Smooth muscle cell of the brain vasculature (primary cell): Measurements from ENCODE around the gene CRACR2A.

ENCODE experiments used
- DNase-seq: peaks from one replicate; pipeline ENCODE4 v3.0.0-alpha.2; 2012; ENCODE audit warnings: low read depth, low spot score

Gene CRACR2A

DNA sequence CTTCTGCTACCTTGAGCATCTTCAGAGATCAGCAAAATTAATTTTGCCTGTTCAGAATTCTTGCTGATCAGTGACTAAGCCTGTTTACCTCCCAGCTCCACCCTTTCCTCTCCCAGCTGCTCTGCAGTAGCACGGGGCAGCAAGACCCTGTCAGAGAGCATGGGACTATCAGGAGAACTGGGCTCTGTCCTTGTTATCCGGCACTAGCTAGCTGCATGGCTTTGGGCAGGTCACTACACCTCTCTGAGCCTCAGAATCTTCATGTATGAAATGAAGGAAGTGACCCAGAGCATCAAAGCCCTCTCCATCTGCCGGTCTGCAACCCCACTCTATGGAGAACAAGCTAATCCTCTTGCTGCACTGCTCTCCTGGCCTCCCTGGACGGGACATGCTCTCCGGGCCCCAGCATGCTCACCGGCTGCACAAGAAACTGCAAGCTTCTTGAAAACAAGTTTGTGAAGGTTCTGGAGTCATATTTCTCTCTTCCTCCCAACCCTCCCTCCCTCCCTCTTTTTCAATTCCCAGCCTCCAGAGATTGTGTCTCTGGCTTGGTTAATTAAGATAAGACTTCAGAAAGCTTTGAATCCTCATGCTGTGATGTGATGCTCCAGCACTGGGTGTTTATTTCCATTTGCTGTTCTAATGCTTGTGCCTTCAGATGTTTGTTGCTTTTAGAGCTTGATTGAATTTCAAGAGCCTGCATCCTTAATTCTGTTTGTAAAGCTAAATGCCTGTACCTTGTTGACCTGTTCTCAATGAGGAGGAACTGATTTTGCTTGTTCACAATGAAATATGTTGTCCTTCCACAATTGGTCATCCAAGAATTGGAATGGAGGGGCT is 101.1 kb downstream of the CRACR2A start:
- DNase-seq = no peak

DNA sequence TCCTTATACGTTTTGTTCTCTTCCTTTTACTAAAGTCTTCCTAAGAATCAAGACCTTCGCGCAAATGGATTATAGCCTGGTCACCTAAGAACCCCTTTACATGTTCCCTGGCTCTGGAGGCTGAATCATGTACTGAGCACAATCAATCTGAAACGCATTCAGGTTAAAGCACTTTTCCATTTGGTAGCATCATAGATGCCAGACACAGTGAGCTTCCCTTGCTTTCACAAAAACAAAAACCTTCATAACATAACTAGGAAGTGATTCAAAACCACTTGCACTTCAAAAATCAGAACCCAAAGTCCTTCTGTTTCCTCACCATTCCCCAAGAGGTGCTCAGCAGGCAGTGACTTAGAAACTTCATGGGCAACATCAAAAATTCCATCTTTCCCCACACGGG is 105.4 kb downstream of the CRACR2A start:
- no peak for DNase-seq

DNA sequence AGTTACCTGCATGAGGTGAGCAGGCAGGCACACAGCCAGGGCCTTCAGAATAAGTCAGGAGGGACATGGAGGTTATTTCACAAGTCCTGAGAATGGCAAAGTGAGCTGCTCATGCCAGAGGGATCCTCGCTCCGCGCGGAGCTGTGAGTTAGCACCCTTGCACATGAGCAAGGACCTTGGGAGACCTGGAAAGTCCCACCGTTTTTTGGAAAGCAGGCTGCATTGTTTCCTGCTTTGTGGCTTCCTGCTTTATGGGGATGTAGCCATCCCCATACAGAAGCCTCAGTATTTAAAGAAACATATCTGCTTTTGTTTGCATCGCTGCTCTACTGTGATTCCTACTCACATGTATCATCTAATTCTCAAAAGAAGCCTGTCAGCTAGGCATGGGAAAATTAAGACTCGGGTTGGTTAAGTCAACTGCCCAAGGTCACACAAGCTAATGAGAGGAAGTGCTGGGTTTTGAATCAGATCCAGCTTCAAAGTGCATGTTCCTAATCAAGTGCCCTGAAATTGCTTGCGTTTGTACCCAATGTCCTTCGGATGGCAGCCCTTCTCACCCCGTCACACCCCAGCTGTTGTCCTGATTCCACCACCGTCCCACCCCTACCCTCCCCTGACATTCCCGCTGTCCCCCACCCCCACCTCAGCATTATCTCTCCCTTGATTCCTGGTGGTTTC is 106.2 kb downstream of the CRACR2A start:
- DNase-seq = no peak

DNA sequence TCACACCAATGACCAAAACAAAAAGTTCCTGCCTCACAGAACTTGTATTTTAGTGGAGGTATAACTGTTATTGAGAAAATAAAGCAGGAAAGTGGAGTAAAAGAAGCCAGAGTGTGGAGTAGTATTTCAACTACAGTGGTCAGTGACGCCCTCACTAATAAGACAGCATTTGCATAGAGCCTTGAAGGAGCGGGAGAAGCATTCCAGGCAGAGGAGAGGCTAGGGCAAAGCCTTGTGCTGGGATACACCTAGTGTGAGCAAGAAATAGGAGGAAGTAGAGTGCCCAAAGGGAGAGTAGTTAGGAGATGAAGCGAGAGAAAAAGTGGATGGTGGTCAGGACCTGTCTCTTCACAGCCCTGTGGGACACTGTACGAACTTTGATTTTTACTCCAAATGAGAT is 107.8 kb downstream of the CRACR2A start:
- DNase-seq = no peak

DNA sequence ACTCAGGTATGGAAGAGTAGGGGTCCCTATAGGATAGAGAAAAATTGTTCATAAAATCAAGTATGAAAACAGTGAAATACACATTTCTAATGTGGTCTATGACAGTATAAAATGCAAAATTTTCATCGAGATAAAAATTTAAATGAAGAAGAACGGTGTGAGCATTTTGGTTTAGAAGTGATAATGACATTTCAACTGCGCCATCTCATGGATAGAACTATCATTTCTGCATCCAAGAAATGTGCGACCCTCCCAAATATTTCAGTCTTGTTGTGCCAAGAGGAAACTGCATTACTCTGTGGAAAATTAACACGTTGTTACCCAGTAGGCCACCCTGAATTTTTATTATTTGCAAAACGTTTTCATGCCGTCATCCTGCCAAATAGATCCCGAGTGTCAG is 108.8 kb downstream of the CRACR2A start:
- no peak for DNase-seq

DNA sequence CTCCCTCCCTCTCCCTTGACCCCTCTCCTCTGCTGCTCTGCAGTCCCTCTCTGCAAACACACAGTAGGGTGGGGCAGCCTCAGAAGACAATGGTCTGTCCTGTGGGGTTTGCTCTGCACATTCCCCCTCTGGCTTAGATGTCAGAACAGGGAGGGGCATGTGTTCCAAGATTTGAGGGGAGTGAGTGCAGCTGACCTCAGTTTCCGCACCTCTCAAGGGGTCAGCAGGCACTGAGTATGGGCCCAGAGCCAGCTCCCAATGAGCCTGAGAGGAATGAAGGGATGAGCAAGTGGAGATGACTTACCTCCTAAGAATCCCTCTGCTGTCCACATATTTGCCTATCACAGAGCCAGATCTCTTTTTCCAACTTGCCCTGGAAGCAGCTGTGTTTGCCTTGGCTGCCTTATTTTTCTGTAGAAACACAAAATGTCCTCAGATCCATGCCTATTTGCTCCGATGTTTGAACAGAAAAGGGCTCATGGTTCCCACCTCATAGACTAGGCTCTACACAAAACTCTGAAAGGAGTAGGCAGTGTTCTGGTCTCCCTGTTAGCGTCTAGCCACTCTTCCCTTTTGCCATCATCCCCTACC is 111.4 kb downstream of the CRACR2A start:
- peak; percentile 67 for DNase-seq

DNA sequence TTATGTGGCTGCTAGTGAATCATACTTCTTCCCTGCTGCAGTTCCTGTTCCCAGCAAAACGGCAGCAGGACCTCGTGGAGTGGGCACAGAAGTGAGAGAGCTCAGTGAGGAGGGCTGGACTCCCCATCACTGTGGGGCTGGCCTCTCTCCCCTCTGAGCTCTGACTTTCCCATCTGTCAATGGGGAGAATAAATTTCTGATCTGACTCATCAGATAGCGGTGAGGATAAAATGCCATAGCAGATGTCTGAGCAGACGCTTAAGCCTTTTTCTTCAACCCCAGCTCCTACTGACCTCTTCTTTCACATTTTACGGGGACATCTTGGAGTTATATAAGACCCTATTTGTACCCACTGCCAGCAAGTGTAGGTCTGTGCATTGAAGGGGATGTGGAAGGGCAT is 116.6 kb downstream of the CRACR2A start:
- no peak for DNase-seq

DNA sequence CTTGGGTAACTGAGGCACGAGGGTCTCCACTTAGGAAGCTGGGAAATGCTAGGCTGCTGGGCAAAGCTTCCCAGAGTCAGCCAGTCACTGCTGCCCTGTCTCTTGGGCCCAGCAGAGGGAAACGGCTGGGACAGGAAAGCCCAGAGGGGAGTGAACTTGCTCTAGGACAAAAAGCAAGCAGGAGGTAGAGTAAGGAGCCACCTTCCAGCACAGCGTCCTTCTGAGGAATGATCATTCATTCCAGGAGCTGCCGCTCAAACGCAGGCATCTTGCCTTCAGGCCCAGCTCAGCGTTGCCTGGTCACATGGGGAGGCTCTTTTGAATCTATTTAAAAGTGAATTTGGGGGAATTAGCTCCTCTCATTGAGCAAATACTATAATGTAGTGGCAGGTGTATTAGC is 118.6 kb downstream of the CRACR2A start:
- DNase-seq = no peak

DNA sequence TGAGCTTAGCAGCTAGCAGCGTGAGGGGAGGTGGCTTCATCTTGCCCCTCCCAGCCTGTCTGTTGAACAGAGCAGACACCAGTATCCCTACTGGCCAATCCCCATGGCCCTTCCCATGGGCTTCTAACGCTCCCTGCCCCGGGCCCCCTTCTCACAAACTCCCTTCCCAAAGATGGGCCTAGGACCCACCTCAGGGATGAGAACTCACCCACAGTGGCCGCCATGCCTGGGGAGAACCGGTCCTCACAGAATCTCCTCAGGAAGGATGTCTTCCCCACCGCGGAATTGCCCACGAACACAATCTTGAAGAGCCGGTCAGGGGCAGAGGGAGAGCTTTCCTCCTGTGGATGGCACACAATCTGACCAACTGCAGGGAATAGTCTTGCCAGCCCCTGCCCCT is 119.5 kb downstream of the CRACR2A start:
- DNase-seq = no peak

DNA sequence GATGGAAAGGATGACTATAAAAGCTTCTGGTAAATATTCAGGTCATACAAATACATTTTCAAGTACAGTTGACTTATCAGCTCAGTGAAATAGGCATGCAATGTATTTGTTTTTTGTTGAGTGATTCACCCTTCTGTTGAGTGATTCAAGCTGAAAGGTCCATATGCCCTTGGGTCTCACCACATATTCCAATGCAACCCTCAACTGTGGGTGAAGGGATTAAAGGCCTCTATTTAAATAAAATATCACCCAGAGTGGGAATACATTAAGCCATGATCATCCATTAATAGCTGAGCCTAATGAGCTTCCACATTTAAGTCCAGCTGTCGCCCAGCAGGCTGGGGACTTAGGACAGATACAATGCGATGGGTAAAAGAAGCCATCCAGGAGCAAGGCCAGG is 120.2 kb downstream of the CRACR2A start:
- no peak for DNase-seq

DNA sequence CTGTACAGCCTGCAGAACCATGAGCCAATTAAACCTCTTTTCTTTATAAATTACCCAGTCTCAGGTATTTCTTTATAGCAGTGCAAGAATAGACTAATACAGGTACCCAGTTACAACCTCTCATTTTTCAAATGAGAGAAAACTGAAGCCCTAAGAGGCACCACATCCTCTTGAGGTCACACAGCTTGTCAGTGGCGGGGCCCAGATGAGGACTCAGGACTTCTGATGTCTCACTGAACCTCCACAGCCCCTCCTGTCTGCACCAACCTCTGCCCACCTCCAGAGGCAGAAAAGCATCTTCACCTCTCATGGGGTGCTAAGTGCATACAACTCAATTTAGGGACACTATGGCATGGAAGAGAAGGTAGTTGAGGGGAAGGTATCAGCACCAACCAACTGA is 120.7 kb downstream of the CRACR2A start:
- no peak for DNase-seq

DNA sequence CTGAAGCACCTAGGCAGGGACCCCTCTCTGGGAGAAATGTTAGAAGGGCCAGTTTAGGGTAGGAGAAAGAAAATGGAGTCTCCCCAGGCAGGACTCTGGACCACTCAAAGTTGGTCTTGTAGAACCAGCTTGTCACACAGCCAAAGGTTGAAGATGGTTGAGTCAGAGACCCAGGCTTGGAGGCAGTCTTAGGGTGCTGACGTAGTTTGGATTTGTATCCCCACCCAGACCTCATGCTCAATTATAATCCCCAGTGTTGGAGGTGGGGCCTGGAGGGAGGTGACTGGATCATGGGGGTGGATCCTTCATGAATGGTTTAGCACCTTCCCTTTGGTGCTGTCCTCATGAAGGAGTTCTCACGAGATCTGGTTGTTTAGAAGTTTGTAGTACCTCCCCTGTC is 121.2 kb downstream of the CRACR2A start:
- no peak for DNase-seq

DNA sequence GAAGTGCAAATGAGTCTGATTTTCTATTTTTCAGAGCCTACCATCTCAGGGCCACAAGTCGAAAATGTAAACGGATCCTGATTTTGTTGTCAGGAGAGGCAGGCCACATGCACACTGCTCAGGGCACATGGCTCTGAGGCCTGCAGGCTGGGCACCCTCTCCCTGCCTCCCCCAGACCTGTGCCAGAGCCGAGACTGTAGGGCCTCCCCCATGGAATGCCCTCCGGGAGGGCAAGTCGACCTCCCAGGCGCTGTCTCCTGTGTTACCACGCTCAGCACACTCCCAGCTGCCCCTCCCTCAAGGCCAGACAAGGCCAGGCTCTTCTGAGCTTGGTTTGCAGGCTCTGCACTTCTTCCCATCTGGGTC is 121.7 kb downstream of the CRACR2A start:
- no peak for DNase-seq

DNA sequence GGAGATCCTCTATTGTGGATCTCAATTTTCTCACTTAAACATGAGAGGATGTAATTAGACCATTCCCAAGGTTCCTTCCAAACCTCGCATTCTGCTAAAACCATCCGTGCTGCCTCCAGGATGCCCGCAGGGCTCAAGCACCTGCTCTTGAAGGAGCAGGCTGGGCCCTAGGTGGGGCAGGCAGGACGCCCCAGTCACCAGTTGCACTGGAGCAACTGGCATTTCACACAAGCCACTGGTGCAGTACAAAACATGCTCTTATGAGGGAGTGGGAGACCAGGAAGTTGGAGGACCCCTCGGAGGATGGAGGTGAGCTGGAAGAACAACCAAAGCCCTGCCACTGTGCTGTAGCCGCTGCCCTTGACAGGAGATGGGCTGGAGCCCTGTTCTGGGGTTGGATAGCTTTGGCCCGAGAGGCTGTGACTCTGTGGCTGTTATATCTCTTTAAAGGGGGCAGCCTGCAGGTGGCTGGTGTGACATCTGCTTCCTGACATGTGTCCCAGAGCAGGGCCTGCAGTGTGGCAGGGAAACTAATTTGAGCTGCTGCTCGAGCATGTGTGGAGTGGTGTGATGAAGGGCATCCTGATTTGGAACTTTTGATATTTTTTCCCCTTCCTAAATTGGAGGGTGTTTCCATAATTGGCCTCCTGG is 122.2 kb downstream of the CRACR2A start:
- no peak for DNase-seq

DNA sequence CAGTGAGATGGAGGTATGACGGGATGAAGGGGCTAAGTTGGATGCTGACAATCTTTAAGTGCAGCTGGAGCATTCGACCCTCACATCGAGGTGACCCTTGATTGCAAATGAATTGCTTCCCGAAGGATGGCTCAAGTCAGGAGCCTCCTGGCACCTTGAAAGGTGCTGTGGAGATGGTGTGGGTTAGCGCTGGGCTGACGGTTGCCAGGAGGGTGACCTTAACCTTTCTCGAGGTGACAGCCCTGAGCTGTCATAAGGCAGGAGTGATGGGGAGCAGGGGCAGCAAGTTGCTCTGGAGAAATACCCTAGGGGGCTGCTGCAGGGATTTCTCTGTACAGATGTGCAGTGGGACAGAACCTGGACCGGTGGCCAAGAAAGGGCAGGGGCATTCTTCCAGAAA is 122.8 kb downstream of the CRACR2A start:
- DNase-seq = no peak

DNA sequence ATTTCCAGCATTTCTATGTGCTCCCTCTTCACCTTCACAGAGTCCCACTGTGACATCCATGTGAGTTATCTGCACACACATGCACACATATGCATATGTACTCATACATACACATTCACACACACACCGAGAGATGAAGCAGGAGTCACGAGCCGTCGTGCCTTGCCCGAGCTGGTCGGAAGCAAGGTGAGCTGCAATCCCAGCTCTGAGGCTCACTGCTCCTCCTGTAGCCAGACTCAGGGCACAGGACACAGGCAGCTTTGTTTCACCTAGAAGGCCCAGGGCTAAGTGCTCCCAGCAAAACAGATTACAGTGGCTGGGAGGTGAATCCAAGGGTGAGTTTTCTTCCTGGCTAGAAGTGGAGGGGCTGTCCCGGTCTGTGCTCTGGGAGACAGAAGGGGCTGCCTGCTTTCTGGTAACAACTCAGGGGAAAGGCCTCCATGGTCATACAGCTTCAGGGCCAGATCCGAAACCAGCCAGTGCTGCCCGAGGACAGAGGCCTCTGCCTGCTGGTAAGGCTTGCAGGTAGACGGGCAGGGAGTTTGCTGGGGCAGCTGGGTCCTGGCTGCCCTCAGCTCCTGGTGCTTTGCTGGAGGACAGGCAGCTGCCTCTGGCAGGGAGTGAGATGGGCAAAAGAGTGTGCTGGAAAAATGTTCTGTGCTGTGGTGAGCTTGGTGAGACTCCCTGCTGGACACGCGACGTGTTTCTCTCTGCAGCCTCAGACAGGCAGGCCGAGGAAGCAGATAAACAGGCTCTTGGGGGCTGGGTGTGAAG is 123.7 kb downstream of the CRACR2A start:
- DNase-seq = no peak

DNA sequence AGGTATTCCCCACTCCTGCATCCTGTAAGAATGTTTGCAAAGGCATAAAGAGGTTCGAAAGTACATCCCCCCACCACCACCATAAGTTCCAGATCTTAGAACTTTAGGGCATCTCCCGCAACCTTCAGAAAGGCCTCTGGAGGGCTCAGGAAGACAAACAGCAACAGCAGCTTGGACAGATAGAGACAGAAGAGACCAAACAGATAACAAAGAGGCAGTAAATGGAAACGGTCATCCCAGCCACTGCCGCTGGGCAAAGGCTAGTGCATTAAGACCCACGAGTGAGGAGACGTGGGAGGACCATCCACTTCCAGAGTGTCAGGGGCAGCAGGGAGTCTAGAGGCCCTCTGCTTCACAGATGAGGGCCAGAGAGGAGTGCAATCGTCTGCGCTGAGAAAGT is 124.3 kb downstream of the CRACR2A start:
- DNase-seq = no peak

DNA sequence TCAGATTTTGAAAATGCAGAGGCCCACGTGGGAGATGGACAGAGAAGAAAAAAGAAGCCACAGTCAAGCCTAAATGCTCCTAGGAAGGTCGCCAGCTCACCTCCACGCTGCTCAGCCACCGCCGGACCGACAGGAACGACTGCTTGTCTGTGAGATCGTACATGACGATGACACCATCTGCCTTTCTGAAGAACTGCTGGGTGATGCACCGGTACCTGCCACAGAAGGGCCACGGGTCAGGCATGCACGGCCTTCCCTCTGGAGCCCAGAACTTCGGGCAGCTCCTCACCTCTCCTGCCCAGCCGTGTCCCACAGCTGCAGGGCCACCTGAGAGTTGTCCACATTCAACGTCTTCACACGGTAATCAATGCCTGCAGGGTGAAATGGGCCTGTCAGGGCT is 125.6 kb downstream of the CRACR2A start:
- DNase-seq = no peak

DNA sequence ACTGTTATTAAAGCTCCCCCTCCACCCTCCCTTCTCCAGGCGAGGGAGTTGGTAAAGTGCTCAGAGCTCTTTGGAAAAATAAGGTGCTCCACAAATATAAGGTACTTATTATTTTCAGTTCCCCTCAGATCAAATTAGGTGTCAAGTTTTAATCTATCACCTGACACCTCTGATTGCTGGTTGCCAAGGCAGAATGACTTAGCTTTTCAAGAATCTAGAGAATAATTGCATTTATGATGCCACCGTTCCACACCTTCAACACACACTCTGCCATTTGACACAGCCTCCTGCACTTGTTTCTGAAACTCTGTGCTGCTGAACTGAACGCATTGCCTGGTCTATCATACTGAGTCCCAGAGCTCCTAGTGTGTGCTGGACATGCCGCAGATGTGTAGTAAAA is 128.6 kb downstream of the CRACR2A start:
- DNase-seq = no peak

DNA sequence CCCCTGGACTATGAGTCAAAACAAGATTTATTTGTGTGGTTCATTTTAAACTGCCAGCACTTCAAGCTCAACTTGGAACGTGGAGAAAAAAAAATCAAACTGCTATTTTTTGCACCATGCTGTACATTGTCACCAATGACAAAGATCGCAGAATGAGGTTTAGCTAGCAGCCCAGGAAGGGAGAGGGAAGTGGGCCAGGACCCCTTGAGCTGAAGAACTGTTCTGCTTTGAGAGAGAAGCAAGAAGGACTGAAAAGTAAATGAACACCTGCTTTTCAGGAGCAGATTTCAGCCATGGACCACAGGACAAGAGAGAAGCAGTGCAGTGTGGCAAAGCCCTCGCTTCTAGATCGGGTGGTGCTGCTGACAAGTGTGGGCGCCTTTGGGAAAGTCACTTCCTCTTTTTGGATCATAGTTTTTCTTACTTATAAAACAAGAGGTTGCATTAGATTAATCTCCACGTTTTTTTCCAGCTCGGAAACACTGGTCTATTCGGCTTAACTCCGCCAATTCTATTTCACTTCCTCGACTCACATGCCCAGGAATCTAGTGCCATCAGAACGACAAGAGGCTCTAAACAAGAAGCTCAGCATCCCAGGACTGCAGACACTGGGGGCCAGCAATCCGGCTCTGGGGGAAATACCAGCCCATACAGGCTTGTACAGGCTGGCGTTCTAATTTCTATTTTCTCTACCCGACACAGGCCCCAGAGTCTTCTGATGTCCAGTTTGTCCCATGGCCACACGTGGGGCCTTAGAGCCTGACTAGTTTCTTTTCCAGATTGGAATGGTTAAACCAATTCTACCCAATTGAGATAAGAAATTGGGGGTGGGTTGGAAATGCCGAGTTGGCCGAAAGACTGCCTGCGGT is 129.9 kb downstream of the CRACR2A start:
- no peak for DNase-seq
